Muscle of arm (tissue), 14 donors: ENCODE measurements around the gene PERM1. TPM values are rescaled to one million over a fixed set of nuclear protein-coding genes. Genes with fewer than 3 reads are reported as not detected.
"Not testable (repeated sequence)": the region's sequence is repeated elsewhere in the genome, so short reads cannot be mapped to it uniquely, and the experiment has no call there.

Source experiments
- DNase-seq: peaks from one replicate; pipeline ENCODE4 v3.0.0-alpha.2; 2013
- long read RNA-seq, 11 donors: transcript quantifications; one replicate each; lab custom pipeline, GENCODE V29; 2026
- polyA plus RNA-seq, 12 donors: library from polyadenylated mRNA; unstranded; fragments of 120-200 nt; gene quantifications; one replicate each; pipeline ENCODE4 v1.2.1, GENCODE V29; 2013; ENCODE audit not compliant: insufficient read length in 12 of 12

Gene PERM1, protein sequence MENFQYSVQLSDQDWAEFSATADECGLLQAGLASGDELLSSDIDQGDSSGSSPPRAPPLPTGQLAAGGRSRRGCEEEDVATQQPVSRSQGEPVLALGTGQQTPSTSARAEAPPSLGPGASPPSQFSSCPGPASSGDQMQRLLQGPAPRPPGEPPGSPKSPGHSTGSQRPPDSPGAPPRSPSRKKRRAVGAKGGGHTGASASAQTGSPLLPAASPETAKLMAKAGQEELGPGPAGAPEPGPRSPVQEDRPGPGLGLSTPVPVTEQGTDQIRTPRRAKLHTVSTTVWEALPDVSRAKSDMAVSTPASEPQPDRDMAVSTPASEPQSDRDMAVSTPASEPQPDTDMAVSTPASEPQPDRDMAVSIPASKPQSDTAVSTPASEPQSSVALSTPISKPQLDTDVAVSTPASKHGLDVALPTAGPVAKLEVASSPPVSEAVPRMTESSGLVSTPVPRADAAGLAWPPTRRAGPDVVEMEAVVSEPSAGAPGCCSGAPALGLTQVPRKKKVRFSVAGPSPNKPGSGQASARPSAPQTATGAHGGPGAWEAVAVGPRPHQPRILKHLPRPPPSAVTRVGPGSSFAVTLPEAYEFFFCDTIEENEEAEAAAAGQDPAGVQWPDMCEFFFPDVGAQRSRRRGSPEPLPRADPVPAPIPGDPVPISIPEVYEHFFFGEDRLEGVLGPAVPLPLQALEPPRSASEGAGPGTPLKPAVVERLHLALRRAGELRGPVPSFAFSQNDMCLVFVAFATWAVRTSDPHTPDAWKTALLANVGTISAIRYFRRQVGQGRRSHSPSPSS
- polyA plus RNA-seq, result 1 to 10 TPM in 9 of 12 donors, under 1 TPM in 1, not detected in 2; 0.73 to 5.3 (median 1.7) TPM
- long read RNA-seq, donor 1, result 0 reads
- long read RNA-seq, donor 2, result 0 reads
- long read RNA-seq, donor 3, result 0 reads
- long read RNA-seq, donor 4, result 0 reads
- long read RNA-seq, donor 5, result 0 reads
- long read RNA-seq, donor 6, result 0 reads
- long read RNA-seq, donor 7, partial matches to known transcripts, result 0 of 1 reads
- long read RNA-seq, donor 7, other reads (novel, unspliced or antisense), result 0 of 1 reads
- long read RNA-seq, donor 8, partial matches to known transcripts, result 0 of 1 reads
- long read RNA-seq, donor 8, other reads (novel, unspliced or antisense), result 0 of 1 reads
- long read RNA-seq, donor 9, result 0 reads
- long read RNA-seq, donor 10, result 0 reads
- long read RNA-seq, donor 11, result 0 reads

- DNase-seq, result no peak
Measured at GRCh38 chr1:981955-982558, at the start of gene PERM1. Gene PERM1, minus strand, starts transcription at chr1:982093. Its CDS starts 1,064 bp downstream, at chr1:981029.

DNA sequence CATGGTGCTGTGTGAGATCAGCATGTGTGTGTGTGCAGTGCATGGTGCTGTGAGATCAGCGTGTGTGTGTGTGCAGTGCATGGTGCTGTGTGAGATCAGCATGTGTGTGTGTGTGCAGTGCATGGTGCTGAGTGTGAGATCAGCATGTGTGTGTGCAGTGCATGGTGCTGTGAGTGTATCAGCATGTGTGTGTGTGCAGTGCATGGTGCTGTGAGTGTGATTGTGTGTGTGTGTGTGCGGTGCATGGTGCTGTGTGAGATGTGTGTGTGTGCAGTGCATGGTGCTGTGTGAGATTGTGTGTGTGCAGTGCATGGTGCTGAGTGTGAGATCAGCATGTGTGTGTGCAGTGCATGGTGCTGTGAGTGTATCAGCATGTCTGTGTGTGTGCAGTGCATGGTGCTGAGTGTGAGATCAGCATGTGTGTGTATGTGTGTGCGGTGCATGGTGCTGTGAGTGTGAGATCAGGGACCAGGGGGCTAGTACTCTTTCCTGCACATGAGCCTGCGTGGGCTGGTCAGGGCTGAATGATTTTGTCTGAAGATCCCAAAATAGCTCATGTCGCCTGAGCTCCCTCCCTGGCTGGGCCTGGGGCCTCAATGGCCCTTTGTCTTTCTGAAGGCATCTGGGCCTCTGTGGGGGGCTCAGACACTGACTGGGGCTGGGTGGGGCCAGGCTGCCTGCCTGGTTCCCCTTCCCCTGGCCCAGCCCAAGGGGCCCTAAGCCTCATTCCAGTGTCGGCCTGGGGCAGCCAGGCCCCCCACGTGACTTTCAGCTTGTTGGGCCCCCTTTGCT, 49.2 kb upstream of the PERM1 start:
- DNase-seq, result not testable (repeated sequence)

DNA sequence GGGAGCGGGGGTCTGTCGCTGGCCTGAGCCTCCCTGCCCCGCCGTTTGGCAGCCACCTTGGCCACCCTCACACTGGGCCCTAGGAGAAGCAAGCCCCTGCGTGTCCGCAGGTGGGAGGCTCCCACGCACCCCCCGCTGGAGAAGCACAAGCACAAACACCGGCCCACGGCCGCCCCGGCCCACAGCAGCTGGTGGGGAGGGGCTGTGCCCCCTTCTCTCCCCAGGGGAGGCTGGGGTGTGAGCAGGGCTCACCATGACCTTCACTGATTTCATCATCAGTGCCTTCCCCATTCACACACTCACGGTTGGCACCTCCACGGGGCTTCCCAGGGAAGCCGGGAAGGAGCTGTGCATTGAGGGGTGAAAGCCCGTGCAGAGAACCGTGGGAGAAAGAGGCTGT, 45.9 kb upstream of the PERM1 start:
- no peak for DNase-seq

DNA sequence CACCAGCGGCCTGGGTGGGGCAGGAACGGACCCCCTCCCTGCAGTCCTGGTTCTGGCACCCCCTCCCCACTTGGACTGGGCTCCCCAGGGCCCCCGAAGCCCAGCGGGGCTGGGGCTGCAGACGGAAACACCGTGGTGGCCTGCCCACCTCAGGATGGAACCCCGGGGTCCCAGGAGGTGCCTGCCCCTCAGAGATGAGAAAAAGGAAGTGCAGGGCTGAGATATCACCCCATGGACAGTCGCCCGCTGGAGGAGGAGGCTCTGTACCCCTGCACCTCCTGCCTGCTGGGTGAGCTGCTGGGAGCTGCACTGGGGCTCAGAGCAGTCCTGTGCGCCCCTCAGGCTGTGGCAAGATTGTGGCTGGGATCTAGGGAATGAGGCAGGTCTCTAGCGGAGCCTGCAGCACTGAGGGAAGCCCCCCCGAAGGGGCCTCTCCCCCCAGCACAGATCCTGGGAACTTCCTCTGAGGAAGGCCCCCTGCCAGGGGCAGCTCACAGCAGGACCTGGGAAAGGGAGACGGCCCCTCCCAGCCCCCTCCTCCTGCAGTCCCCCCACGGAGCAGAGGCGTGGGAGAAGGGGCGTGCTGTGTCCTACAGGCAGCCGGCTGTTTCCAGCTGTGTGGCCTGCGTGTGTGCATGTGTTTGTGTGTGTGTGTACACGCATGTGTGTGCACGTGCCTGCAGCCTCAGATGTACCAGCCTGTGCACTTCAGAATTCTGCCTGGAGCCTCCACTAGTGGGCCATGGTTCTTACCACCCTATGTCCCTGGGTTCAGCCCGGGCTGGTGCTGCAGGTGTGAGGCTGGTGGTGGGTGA, 44.9 kb upstream of the PERM1 start:
- DNase-seq, result no peak

DNA sequence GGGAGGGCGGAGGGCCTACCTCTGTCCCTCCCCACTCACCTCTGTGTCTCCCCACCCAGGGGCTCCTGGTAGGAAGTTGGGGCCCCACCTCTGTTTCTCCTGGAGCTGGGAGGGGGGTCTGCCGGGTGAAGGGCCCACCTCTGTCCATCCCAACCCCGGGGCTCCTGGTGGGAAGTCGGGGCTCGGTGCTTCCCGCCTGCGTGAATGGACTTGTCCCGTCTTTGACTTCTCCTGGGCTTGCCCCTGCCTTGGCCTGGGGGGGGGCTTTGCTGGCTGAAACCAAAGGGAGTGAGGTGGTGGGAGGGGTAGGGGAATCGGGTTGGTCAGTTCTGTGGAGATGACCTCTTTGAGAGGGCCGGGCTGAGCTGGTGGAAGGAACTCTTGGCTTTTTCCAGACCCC, 43.8 kb upstream of the PERM1 start:
- DNase-seq, result no peak

GRCh38 chr1:1024771-1025699, 43.1 kb upstream of the PERM1 start:
- DNase-seq, result no peak

GRCh38 chr1:1024149-1024770, 42.4 kb upstream of the PERM1 start:
- DNase-seq, result no peak

DNA sequence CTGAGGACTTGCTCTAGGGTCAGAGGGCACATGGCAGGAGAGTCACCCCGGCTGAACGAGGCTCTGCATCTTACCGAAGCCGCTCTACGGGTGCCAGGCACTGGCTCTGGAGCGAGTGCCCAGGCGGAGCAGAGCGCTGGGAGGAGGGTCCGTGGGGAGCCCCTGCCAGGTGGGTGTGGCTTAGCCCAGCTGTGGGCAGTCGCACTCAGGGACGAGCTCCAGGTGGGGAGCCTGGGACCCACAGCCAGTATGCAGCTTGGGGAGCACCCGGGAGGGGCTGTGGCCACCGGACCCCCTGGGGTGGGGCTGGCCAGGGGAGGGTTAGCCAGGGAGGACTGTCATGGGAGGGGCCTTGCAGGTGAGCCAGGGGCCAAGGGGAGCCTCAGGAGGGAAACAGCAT, 41.8 kb upstream of the PERM1 start:
- no peak for DNase-seq

- no peak for DNase-seq
Measured at GRCh38 chr1:1022302-1023009, 40.6 kb upstream of the PERM1 start.

GRCh38 chr1:1021920-1022259, 40.0 kb upstream of the PERM1 start:
- no peak for DNase-seq

GRCh38 chr1:1021010-1021919, 39.4 kb upstream of the PERM1 start:
- DNase-seq, result no peak

DNA sequence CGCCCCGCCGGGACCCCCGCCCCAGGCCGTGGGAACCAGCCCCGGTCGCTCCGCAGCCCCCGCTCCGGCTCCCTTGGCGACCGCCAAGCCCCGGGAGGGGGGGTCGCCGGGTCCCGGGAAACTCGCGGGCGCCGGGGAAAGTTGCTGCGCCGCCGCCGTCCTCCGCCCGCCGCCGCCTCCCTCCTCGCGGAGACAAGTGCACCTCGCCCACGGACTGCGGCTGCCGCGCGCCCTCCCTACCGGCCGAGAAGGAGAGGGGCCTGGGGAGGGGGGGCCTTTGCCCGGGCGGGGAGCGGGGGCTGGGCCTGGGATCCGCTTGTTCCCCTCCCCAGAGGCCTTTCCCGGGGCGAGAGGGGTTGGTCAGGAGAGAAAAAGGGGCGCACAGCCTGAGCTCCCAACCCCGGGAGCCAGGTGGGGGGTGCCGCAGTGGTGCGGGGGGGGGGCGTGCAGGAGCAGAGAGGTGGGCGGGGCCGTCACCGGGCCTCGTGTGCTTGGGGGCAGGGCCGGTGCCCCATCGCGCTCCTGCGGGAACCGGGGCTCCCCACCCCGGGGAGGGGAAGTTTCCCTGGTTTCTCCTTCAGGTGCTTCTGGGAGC, 38.6 kb upstream of the PERM1 start:
- DNase-seq, result no peak

GRCh38 chr1:1020000-1020404, 38.1 kb upstream of the PERM1 start, which contains the start of gene AGRN:
Gene AGRN, plus strand, starts transcription at chr1:1020120. Its CDS starts 53 bp downstream, at chr1:1020173.
- DNase-seq, result no peak

DNA sequence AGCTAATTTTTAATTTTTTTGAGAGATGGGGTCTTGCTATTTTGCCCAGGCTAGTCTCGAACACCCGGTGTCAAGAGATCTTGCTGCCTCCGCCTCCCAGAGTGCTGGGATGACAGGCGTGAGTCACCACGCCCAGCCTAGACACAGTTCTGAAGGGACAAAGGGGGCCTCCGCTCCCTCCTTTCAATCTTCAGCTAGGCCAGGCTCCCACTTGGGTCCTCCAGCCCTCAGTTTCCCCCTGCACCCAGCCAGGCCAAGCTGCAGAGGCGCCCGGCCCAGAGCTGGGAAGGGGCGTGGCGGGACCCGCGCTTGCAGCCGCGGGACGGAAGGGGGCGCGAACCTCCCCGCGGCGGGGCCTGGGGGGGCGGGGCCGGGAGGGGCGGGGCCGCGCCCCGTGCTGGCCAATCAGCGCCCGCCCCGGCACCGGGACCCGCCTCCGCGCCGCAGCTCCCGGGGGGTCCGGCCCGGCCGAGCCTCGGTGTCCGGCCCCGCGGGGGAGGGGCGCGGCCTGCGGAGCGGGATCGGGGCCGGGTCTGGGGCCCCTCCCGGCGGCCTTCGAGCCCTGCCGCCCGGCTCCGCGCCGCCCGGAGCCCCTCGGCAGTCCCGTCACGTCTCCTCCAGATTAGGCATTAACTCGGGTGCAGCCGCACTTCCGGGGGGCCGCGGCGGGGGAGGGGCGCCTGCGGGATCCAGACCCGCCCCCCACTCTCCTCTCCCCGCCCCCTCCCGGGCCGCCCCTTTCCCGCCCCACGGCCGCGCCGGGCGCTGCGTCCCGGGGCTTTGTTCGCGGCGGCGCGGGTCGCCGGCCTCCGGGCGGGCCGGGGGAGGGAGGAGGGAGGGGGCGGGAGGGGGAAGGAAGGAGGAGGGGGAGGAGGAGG, 37.5 kb upstream of the PERM1 start:
- peak; percentile 74 for DNase-seq

- DNase-seq, result not testable (repeated sequence)
Measured at GRCh38 chr1:1018321-1018685, 36.4 kb upstream of the PERM1 start.
